Activated CD4-positive, alpha-beta T cell treated with anti-CD3 and anti-CD28 coated beads for 36 hours (primary cell): Measurements from ENCODE around the gene HAT1. TPM values are rescaled to one million over a fixed set of nuclear protein-coding genes. Genes with fewer than 3 reads are reported as not detected.

Source experiments
- ATAC-seq: fragments of 200-7000 bp; cut with Tn5 transposase; one replicate; pipeline ENCODE4 v1.10.0; 2021; ENCODE audit warnings: mild to moderate bottlenecking, moderate library complexity
- CTCF ChIA-PET: fragments of 350-600 bp; sonication (Branson Sonifier 250); formaldehyde crosslinking; loops from one replicate; lab custom pipeline; 2021; ENCODE audit warnings: antibody characterized with exemption; lab: Charles Lee
- POLR2A ChIA-PET: fragments of 350-600 bp; sonication (Branson Sonifier 250); formaldehyde crosslinking; loops from one replicate; lab custom pipeline; 2021; ENCODE audit warnings: antibody characterized with exemption, inconsistent platforms; lab: Charles Lee
- DNase-seq: peaks from one replicate; pipeline ENCODE4 v3.0.0-alpha.2; 2020
- H3K27ac Mint-ChIP-seq: one replicate; pipeline ENCODE4 v1.8.0; 2021; ENCODE audit warnings: mixed read lengths
- H3K27me3 Mint-ChIP-seq: one replicate; pipeline ENCODE4 v1.8.0; 2021; ENCODE audit warnings: mixed read lengths
- H3K36me3 Mint-ChIP-seq: one replicate; pipeline ENCODE4 v1.8.0; 2021; ENCODE audit warnings: low read depth, mixed read lengths
- H3K4me1 Mint-ChIP-seq: one replicate; pipeline ENCODE4 v1.8.0; 2021; ENCODE audit warnings: mixed read lengths
- H3K4me3 Mint-ChIP-seq: one replicate; pipeline ENCODE4 v1.8.0; 2021; ENCODE audit warnings: mild to moderate bottlenecking, moderate library complexity, mixed read lengths
- H3K9me3 Mint-ChIP-seq: one replicate; pipeline ENCODE4 v1.8.0; 2021; ENCODE audit warnings: low read depth, mixed read lengths
- intact Hi-C, 2 experiments: fragments of 100-400 bp; cut with DNase I in 1 of 2; cut with micrococcal nuclease in 1 of 2; formaldehyde crosslinking; loops; one replicate each; pipeline versions ENCODE4 v1.14.2 to v1.15.1; 2022 to 2024; cut with DNase I, micrococcal nuclease
- total RNA-seq, 2 experiments: library from RNA; stranded (reverse); gene quantifications; one replicate each; pipeline ENCODE4 v1.2.3, GENCODE V29; 2021

Gene HAT1
- total RNA-seq, 2 experiments from 2014 or later: 88.5 to 92.6 TPM

DNA sequence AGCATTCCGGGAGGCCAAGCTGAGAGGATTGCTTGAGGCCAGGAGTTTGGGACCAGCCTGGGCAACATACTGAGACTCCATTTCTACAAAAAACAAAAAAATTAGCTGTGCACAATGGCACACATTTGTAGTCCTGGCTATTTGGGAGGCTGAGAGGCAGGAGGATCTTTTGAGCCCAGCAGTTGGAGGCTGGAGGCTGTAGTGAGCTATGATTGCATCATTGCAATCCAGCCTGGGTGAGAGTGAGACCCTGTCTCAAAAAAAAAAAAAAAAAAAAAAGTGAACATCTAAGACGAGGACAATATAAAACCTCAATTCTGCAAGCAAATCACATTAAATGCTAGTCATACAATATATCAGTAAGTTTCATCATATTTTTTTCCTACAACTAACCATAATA, 2.8 kb upstream of the HAT1 start:
- intact Hi-C loops: no loop called here
- no peaks in the 10 kb centered on the region for H3K27me3 Mint-ChIP-seq
- no peak overlapping the region for H3K27ac Mint-ChIP-seq
- no peaks in the 10 kb centered on the region for H3K9me3 Mint-ChIP-seq
- DNase-seq (no peak), ATAC-seq (no peak)
- H3K4me1 Mint-ChIP-seq: peaks cover 20% of the 10 kb centered on the region
- H3K36me3 Mint-ChIP-seq: peaks cover 8% of the 10 kb centered on the region
- CTCF ChIA-PET: interaction anchor here (0.8 kb wide), 1 partner anchor 127 kb away, joined by 3 read pairs; no protein-coding TSS in a partner anchor
- H3K4me3 Mint-ChIP-seq: no peak overlapping the region
- POLR2A ChIA-PET: no interaction called here

DNA sequence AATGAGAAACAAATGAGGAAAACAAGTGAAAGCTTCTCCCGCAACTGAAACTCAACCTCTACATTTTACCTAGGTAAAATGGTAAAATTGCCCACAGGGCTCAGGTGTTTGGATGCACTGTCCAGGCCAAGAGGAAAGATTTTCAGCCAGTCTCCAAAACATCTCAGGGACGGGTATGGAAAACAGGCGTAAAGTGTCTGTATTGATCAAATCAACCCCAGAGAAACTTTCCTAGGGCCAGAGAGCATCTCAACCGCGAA, 361 bp upstream of the HAT1 start:
- intact Hi-C loops: loop anchor here (1.0 to 10.0 kb wide), 9 partner anchors 28 to 993 kb away; partner anchors contain the start of genes METAP1D (in 2 of the 2), SLC25A12 (in 2 of the 2), DCAF17 (in 1 of the 2) and DLX2 (in 1 of the 2)
- Mint-ChIP-seq H3K36me3 (peaks cover 15% of the 10 kb centered on the region), H3K4me3 (peak overlapping the region; percentile 94), H3K27me3 (no peaks in the 10 kb centered on the region), H3K4me1 (peaks cover 34% of the 10 kb centered on the region), H3K9me3 (no peaks in the 10 kb centered on the region), H3K27ac (peak overlapping the region; percentile 98)
- POLR2A ChIA-PET: interaction anchor here (0.6 to 1.3 kb wide), 3 partner anchors 28 to 348 kb away, joined by 3 to 8 read pairs (median 5); partner anchors contain the start of genes DYNC1I2 and SLC25A12
- CTCF ChIA-PET: interaction anchor here (0.6 to 1.7 kb wide), 6 partner anchors 8 to 691 kb away, joined by 3 to 5 read pairs (median 3); partner anchors contain the start of genes DLX2 and SLC25A12
- DNase-seq (no peak), ATAC-seq (peak; percentile 22)

DNA sequence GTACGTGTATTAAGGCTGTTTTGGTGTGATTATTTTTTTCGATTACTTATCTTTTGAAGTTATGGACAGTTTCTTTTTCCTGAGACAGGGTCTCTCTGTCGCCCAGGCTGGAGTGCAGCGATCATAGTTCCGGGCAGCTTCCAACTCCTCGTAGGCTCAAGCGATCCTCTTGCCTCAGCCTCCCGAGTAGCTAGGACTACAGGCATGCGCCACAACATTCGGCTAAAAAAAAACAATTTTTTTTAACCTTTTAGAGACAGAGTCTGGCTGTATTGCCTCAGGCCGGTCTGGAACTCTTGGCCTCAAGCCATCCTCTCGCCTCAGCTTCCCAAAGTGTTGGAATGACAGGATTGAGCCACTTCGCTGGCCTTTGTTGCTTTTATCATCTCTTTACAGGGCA, 945 bp downstream of the HAT1 start:
- ChIA-PET POLR2A (interaction anchor here (0.6 to 1.3 kb wide), 3 partner anchors 29 to 186 kb away, joined by 3 to 5 read pairs (median 5); partner anchors contain the start of gene SLC25A12), CTCF (interaction anchor here (1.2 to 1.7 kb wide), 3 partner anchors 10 to 219 kb away, joined by 3 to 5 read pairs (median 3); partner anchors contain the start of gene SLC25A12)
- Mint-ChIP-seq H3K4me3 (peak overlapping the region; percentile 94), H3K9me3 (no peaks in the 10 kb centered on the region), H3K4me1 (peaks cover 38% of the 10 kb centered on the region), H3K27me3 (no peaks in the 10 kb centered on the region), H3K27ac (peak overlapping the region; percentile 98), H3K36me3 (peaks cover 27% of the 10 kb centered on the region)
- DNase-seq (peak; percentile 16), ATAC-seq (no peak)
- intact Hi-C loops: loop anchor here (2.0 to 10.0 kb wide), 3 partner anchors 182 to 544 kb away; partner anchors contain the start of genes DCAF17 (in 1 of the 2) and METTL8 (in 1 of the 2)

DNA sequence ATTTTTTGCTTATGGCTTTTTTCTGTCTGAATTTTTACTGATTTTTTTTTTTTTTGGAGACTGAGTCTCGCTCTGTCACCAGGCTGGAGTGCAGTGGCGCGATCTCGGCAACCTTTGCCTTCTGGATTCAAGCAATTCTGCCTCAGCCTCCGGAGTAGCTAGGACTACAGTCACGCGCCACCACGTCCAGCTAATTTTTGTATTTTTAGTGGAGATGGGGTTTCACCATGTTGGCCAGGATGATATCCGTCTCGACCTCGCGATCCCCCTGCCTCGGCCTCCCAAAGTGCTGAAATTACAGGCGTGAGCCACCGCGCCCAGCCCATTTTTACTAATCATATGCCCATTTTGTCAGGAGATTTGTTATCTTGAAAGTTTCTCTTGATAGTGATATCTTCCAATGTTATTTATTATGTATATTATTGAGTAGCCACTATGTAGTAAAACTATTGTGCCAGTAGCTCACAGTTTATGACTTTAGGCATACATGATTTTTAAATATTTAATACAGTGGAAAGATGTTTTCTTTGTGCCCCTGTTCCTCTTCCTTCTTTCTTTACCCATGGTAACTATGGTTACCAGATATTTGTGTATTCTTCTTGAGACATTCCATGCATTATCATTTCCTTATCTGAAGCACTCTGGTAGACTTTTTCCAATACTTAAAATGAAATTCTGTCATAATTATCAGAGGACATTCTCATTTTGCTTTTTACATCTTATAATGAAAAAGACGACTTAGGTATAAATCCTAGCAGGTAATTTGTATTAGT, 2.1 kb downstream of the HAT1 start:
- CTCF ChIA-PET: no interaction called here
- Mint-ChIP-seq H3K9me3 (no peaks in the 10 kb centered on the region), H3K27ac (peak overlapping the region; percentile 68), H3K36me3 (peaks cover 35% of the 10 kb centered on the region), H3K4me3 (peak overlapping the region; percentile 94), H3K27me3 (no peaks in the 10 kb centered on the region), H3K4me1 (peaks cover 49% of the 10 kb centered on the region)
- POLR2A ChIA-PET: interaction anchor here (0.9 kb wide), 1 partner anchor 31 kb away, joined by 5 read pairs; no protein-coding TSS in a partner anchor
- intact Hi-C loops: loop anchor here in 1 of 2 experiments (5.0 to 10.0 kb wide), 2 partner anchors 490 to 543 kb away; partner anchors contain the start of genes DCAF17 and METTL8
- no peak for DNase-seq
- no peak for ATAC-seq

DNA sequence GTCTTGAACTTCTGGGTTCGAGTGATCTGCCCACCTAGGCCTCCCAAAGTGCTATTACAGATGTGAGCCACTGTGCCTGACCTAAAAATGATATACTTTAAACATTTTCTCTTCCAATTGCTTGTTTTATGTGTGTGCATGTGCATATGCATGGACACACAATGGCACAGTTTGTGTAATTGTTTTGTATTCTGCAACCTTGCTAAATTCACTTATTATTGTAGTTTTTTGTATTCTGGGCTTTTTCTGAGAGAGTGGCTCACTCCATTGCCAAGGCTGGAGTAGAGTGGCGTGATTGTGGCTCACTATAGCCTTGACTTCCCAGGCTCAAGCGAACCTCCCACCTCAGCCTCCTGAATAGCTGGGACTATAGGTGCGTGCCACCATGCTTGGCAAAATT, 8.1 kb downstream of the HAT1 start:
- no peak overlapping the region for H3K4me3 Mint-ChIP-seq
- POLR2A ChIA-PET: interaction anchor here (0.7 kb wide), 1 partner anchor 13 kb away, joined by 9 read pairs; no protein-coding TSS in a partner anchor
- intact Hi-C loops: no loop called here
- DNase-seq: no peak
- H3K4me1 Mint-ChIP-seq: peaks cover 54% of the 10 kb centered on the region
- H3K27me3 Mint-ChIP-seq: no peaks in the 10 kb centered on the region
- no peaks in the 10 kb centered on the region for H3K9me3 Mint-ChIP-seq
- H3K27ac Mint-ChIP-seq: no peak overlapping the region
- CTCF ChIA-PET: interaction anchor here (0.6 kb wide), 1 partner anchor 174 kb away, joined by 3 read pairs; no protein-coding TSS in a partner anchor
- ATAC-seq: no peak
- peaks cover 57% of the 10 kb centered on the region for H3K36me3 Mint-ChIP-seq

DNA sequence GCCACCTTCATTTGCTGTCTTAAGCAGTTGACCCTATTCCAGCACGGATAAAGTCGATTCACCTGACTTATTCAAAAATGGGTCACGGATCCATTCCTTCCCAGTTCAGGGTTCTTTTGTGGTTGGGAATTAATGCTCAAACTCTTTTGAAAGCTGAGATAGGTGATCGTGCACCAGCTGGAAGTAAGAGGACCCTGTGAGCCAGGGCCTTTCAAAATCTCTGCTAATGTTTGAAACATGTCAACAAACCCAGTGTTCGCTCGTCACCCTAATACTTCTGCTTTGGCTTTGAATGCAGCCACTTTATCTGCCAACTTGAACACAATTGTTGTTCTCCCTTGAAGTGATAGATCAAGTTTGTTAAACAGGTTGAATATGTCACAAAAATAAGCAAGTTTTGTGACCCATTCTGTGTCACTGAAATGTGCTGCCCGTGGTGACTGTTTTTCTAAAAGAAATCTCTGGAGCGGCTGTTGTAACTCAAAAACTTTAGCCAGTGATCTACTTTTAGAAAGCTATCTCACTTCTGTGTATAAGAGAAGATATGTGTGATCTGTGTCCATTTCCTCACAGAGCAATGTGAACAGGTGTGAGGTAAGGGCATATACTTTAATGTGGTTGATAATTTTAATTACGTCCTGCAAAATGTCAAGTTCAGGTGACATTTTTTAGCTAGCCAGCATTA, 16.9 kb downstream of the HAT1 start:
- ATAC-seq (no peak), DNase-seq (no peak)
- Mint-ChIP-seq H3K36me3 (peaks cover 15% of the 10 kb centered on the region), H3K4me3 (no peak overlapping the region), H3K9me3 (no peaks in the 10 kb centered on the region), H3K27ac (no peak overlapping the region), H3K4me1 (peaks cover 27% of the 10 kb centered on the region), H3K27me3 (no peaks in the 10 kb centered on the region)
- POLR2A ChIA-PET: no interaction called here
- intact Hi-C loops: no loop called here
- CTCF ChIA-PET: interaction anchor here (0.6 to 1.0 kb wide), 2 partner anchors 99 to 235 kb away, joined by 3 to 5 read pairs; no protein-coding TSS in a partner anchor

DNA sequence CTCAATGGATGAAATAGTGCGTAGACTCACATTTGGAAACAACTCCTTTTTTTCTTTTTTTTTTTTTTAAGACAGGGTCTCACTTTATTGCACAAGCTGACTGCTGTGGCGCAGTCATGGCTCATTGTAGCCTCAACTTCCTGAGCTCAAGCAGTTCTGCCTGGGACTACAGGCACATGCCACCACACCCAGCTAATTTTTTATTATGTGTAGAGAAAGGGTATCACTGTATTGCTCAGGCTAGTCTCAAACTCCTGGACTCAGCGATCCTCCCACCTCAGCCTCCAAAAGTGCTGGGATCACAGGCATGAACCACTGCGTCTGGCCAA, 17.4 kb downstream of the HAT1 start:
- Mint-ChIP-seq H3K4me1 (peaks cover 27% of the 10 kb centered on the region), H3K27ac (no peak overlapping the region), H3K9me3 (no peaks in the 10 kb centered on the region), H3K36me3 (peaks cover 12% of the 10 kb centered on the region), H3K4me3 (no peak overlapping the region), H3K27me3 (no peaks in the 10 kb centered on the region)
- POLR2A ChIA-PET: interaction anchor here (0.5 kb wide), 1 partner anchor 63 kb away, joined by 3 read pairs; no protein-coding TSS in a partner anchor
- intact Hi-C loops: no loop called here
- CTCF ChIA-PET: interaction anchor here (0.6 to 1.0 kb wide), 3 partner anchors 98 to 236 kb away, joined by 3 to 5 read pairs (median 3); no protein-coding TSS in a partner anchor
- no peak for ATAC-seq
- no peak for DNase-seq

DNA sequence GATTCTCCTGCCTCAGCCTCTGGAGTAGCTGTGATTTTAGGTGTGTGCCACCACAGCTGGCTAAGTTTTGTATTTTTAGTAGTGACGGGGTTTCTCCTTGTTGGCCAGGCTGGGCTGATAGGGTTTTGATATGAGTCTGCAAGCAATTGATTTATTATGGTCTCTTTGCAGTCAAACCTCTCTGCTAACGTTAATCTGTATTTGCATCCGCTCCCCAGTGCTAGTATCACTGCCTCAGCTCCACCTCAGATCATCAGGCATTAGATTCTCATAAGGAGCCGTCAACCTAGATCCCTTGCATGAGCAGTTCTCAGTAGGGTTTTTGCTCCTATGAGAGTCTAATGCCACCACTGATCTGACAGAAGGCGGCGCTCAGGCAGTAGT, 19.0 kb downstream of the HAT1 start:
- CTCF ChIA-PET: interaction anchor here (0.9 to 1.4 kb wide), 4 partner anchors 10 to 398 kb away, joined by 3 to 5 read pairs (median 3); partner anchors contain the start of gene HAT1
- Mint-ChIP-seq H3K9me3 (no peaks in the 10 kb centered on the region), H3K4me3 (no peak overlapping the region), H3K27me3 (no peaks in the 10 kb centered on the region), H3K27ac (no peak overlapping the region), H3K4me1 (peaks cover 21% of the 10 kb centered on the region), H3K36me3 (peaks cover 10% of the 10 kb centered on the region)
- no peak for ATAC-seq
- DNase-seq: no peak
- POLR2A ChIA-PET: no interaction called here
- intact Hi-C loops: no loop called here

DNA sequence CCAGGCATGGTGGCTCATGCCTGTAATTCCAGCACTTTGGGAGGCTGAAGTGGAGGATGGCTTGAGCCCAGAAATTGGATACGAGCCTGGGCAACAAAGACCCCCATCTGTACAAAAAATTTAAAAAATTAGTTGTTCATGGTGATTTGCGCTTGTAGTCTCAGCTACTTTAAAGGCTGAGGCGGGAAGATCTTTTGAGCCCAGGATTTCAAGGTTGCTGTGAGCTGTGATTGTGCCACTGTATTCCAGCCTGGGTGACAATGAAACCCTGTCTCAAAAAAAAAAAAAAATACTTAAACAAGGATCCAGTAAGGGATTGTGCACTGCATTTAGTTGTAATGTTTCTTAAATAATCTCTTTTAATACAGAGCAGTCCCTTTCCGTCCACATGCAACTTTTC, 21.6 kb downstream of the HAT1 start:
- no peaks in the 10 kb centered on the region for H3K9me3 Mint-ChIP-seq
- H3K4me1 Mint-ChIP-seq: peaks cover 18% of the 10 kb centered on the region
- H3K36me3 Mint-ChIP-seq: peaks cover 17% of the 10 kb centered on the region
- ATAC-seq (no peak), DNase-seq (no peak)
- H3K27ac Mint-ChIP-seq: no peak overlapping the region
- ChIA-PET CTCF (no interaction called here), POLR2A (interaction anchor here (0.6 kb wide), 1 partner anchor 14 kb away, joined by 9 read pairs; no protein-coding TSS in a partner anchor)
- intact Hi-C loops: no loop called here
- no peak overlapping the region for H3K4me3 Mint-ChIP-seq
- H3K27me3 Mint-ChIP-seq: no peaks in the 10 kb centered on the region

DNA sequence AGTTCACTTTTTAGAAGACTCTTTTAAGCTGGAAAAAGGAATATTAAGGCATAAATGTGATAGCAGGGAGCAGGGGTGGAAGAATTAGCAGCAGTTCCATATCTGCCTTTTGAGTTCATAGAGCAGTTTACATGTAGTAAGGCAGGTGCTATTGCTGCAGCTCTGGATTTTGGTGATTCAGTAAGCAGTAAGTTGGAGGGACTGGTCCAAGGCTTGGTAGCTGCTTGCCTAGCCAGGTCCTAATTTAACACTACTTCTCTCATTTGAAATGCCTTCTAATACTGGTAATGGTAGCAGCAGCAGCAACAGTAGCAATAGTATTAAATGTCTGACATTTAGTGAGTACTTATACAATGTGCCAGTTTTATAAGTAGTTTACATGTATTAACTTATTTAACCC, 30.0 kb downstream of the HAT1 start:
- intact Hi-C loops: no loop called here
- H3K4me3 Mint-ChIP-seq: no peak overlapping the region
- CTCF ChIA-PET: no interaction called here

DNA sequence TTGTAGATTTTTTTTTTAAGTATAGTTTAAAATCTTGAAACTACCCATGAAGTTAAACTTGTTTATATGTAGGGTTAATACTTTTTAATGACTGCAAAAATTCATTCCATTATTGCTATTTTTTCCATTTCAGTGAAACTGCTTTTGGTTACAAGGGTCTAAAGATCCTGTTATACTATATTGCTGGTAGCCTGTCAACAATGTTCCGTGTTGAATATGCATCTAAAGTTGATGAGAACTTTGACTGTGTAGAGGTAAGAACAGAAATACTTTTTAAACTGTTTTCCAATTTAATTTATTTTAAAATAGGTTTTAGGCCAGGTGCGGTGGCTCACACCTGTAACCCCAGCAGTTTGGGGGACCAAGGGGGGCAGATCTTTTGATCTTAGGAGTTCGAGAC, 30.5 kb downstream of the HAT1 start:
- CTCF ChIA-PET: no interaction called here
- no peak for ATAC-seq

More for the DNA sequence above, 30.0 kb downstream of the HAT1 start:
- POLR2A ChIA-PET: no interaction called here
- H3K27me3 Mint-ChIP-seq: no peaks in the 10 kb centered on the region
- no peak for ATAC-seq
- H3K27ac Mint-ChIP-seq: no peak overlapping the region
- peaks cover 30% of the 10 kb centered on the region for H3K36me3 Mint-ChIP-seq
- peaks cover 20% of the 10 kb centered on the region for H3K4me1 Mint-ChIP-seq
- H3K9me3 Mint-ChIP-seq: no peaks in the 10 kb centered on the region
- no peak for DNase-seq

More for the DNA sequence above, 30.5 kb downstream of the HAT1 start:
- Mint-ChIP-seq H3K27me3 (no peaks in the 10 kb centered on the region), H3K4me1 (peaks cover 20% of the 10 kb centered on the region), H3K4me3 (no peak overlapping the region), H3K27ac (no peak overlapping the region), H3K36me3 (peaks cover 32% of the 10 kb centered on the region), H3K9me3 (no peaks in the 10 kb centered on the region)
- POLR2A ChIA-PET: no interaction called here
- intact Hi-C loops: no loop called here
- no peak for DNase-seq
